Keratinocyte (primary cell): ENCODE results near the gene SLC45A2. TPM values are rescaled to one million over a fixed set of nuclear protein-coding genes. Genes with fewer than 3 reads are reported as not detected.

ENCODE experiments used
- DNase-seq: peaks from one replicate; pipeline ENCODE4 v3.0.0-alpha.2; 2011; ENCODE audit warnings: low read depth, missing footprints, low spot score
- FAIRE-seq: peaks from 2 replicates; lab custom pipeline; 2011; peaks lifted over from hg19 to GRCh38; lab: Jason Lieb, UNC
- H2AFZ ChIP-seq: 2 replicates; pipeline ENCODE4 v1.6.0; 2012; ENCODE audit warnings: low read length, control low read depth, inconsistent platforms; ENCODE audit not compliant: control insufficient read depth
- H3K27ac ChIP-seq: 2 replicates; pipeline ENCODE4 v1.5.1; 2011; ENCODE audit warnings: low read length; ENCODE audit not compliant: control insufficient read depth, insufficient read depth
- H3K27me3 ChIP-seq: 3 replicates; pipeline ENCODE4 v1.6.0; 2011; ENCODE audit warnings: low read length; ENCODE audit not compliant: control insufficient read depth, insufficient read depth; ENCODE audit errors: extremely low read depth
- H3K36me3 ChIP-seq, 2 experiments: 2 replicates in 1 of 2; 3 replicates in 1 of 2; pipeline ENCODE4 v1.5.1; 2011; ENCODE audit warnings: low read length in 2 of 2, mild to moderate bottlenecking in 1 of 2; ENCODE audit not compliant: control insufficient read depth in 2 of 2, insufficient read depth in 2 of 2; ENCODE audit errors: extremely low read depth in 1 of 2
- H3K4me1 ChIP-seq: 3 replicates; pipeline ENCODE4 v1.5.1; 2011; ENCODE audit warnings: low read length; ENCODE audit not compliant: control insufficient read depth, insufficient read depth; ENCODE audit errors: extremely low read depth
- H3K4me2 ChIP-seq: 3 replicates; pipeline ENCODE4 v1.6.0; 2011; ENCODE audit warnings: low read depth, low read length; ENCODE audit not compliant: control insufficient read depth, insufficient read depth; ENCODE audit errors: extremely low read depth
- H3K4me3 ChIP-seq, 3 experiments: fragments of 200-600 bp in 1 of 3; sonication (generic) in 1 of 3; 2 replicates in 2 of 3; 3 replicates in 1 of 3; pipeline ENCODE4 v1.5.1; 2011 to 2016; ENCODE audit warnings: low read length in 3 of 3, mild to moderate bottlenecking in 3 of 3, control low read depth in 2 of 3, inconsistent platforms in 1 of 3, low read depth in 1 of 3, mixed read lengths in 1 of 3, mixed run types in 1 of 3, moderate library complexity in 1 of 3; ENCODE audit not compliant: control insufficient read depth in 2 of 3, insufficient read depth in 2 of 3; ENCODE audit errors: extremely low read depth in 1 of 3
- H3K79me2 ChIP-seq: 2 replicates; pipeline ENCODE4 v1.6.0; 2012; ENCODE audit warnings: low read length; ENCODE audit not compliant: control insufficient read depth, insufficient read depth
- H3K9ac ChIP-seq: 3 replicates; pipeline ENCODE4 v1.6.0; 2011; ENCODE audit warnings: low read length; ENCODE audit not compliant: control insufficient read depth, insufficient read depth; ENCODE audit errors: extremely low read depth
- H3K9me1 ChIP-seq: 3 replicates; pipeline ENCODE4 v1.6.0; 2011; ENCODE audit warnings: low read length; ENCODE audit not compliant: control insufficient read depth, insufficient read depth; ENCODE audit errors: extremely low read depth
- H3K9me3 ChIP-seq: 2 replicates; pipeline ENCODE4 v1.5.1; 2012; ENCODE audit warnings: low read depth, low read length; ENCODE audit not compliant: control insufficient read depth
- H4K20me1 ChIP-seq: 3 replicates; pipeline ENCODE4 v1.6.0; 2011; ENCODE audit warnings: low read length; ENCODE audit not compliant: control insufficient read depth, insufficient read depth; ENCODE audit errors: extremely low read depth
- CTCF ChIP-seq, 3 experiments: IDR thresholded peaks in 1 of 3; conservative IDR thresholded peaks in 1 of 3; optimal IDR thresholded peaks in 1 of 3; 2 replicates in 2 of 3; 3 replicates in 1 of 3; pipeline versions ENCODE3 to v1.5.1; 2011; ENCODE audit warnings: low read length in 3 of 3, mild to moderate bottlenecking in 3 of 3, moderate library complexity in 2 of 3, control low read depth in 1 of 3, inconsistent platforms in 1 of 3; ENCODE audit not compliant: insufficient read depth in 2 of 3; ENCODE audit errors: extremely low read depth in 1 of 3
- EZH2 ChIP-seq: IDR thresholded peaks from one replicate; pipeline ENCODE4 v1.6.1; 2012; ENCODE audit warnings: inconsistent platforms, mild to moderate bottlenecking, low read length, moderate library complexity
- dilution Hi-C: fragments of 300-500 bp; cut with MboI; formaldehyde crosslinking; loops from one replicate; pipeline ENCODE4 v1.7.0; 2020; ENCODE audit warnings: low sequenced_read_pairs; ENCODE audit not compliant: extremely low pct_ligation_motif_present
- polyA plus RNA-seq, 5 experiments: library from polyadenylated mRNA; depleted of rRNA in 3 of 5; stranded (reverse) in 3 of 5; stranded (forward) in 1 of 5; unstranded in 1 of 5; fragments of >200 nt; gene quantifications; 1 replicate in 1 of 5; 2 replicates in 3 of 5; 3 replicates in 1 of 5; pipeline versions ENCODE4 v1.2.1 to v1.2.3, GENCODE V29; 2011 to 2012; ENCODE audit warnings: missing spikeins in 2 of 5, low read depth in 1 of 5, low replicate concordance in 1 of 5

SLC45A2 gene
- polyA plus RNA-seq, 1 donor (not counting 4 experiments of a cell fraction or from before 2014, with no cell fraction given) = 0.04 TPM

- no peak overlapping the region for H3K9ac ChIP-seq
- dilution Hi-C loops = no loop called here
Observed at GRCh38 chr5:33980030-33980429, 4.5 kb downstream of the SLC45A2 start.

GRCh38 chr5:33978306-33978705, 6.2 kb downstream of the SLC45A2 start:
- H3K36me3 ChIP-seq = no peaks in the 10 kb centered on the region
- FAIRE-seq = no peak
- TF ChIP-seq CTCF (optimal IDR thresholded peaks at IDR 0.05 in 1 of 3, IDR thresholded peaks at IDR 0.05 in 1 of 3, conservative IDR thresholded peaks at IDR 0.05 in 1 of 3; ENCODE audit: extremely low read depth in 1 of 3, insufficient read depth in 2 of 3, low read length in 3 of 3) (no peak), EZH2 (no peak)

More at GRCh38 chr5:33980030-33980429, 4.5 kb downstream of the SLC45A2 start:
- no peak for DNase-seq
- FAIRE-seq = no peak
- Histone ChIP-seq H2AFZ (no peak overlapping the region), H4K20me1 (no peaks in the 10 kb centered on the region), H3K9me3 (no peaks in the 10 kb centered on the region), H3K9me1 (no peaks in the 10 kb centered on the region), H3K79me2 (no peaks in the 10 kb centered on the region), H3K27me3 (peaks cover 10% of the 10 kb centered on the region), H3K4me1 (no peaks in the 10 kb centered on the region), H3K4me2 (no peak overlapping the region), H3K36me3 (no peaks in the 10 kb centered on the region), H3K27ac (no peak overlapping the region), H3K4me3 (no peak overlapping the region)
- TF ChIP-seq EZH2 (no peak), CTCF (optimal IDR thresholded peaks at IDR 0.05 in 1 of 3, IDR thresholded peaks at IDR 0.05 in 1 of 3, conservative IDR thresholded peaks at IDR 0.05 in 1 of 3; ENCODE audit: extremely low read depth in 1 of 3, insufficient read depth in 2 of 3, low read length in 3 of 3) (no peak)

More at GRCh38 chr5:33978306-33978705, 6.2 kb downstream of the SLC45A2 start:
- Histone ChIP-seq H3K9ac (no peak overlapping the region), H3K4me2 (no peak overlapping the region), H3K79me2 (no peaks in the 10 kb centered on the region), H3K4me1 (no peaks in the 10 kb centered on the region), H3K9me3 (no peaks in the 10 kb centered on the region), H3K9me1 (no peaks in the 10 kb centered on the region), H3K27ac (no peak overlapping the region), H3K4me3 (no peak overlapping the region), H2AFZ (no peak overlapping the region), H4K20me1 (no peaks in the 10 kb centered on the region), H3K27me3 (peaks cover 11% of the 10 kb centered on the region)
- dilution Hi-C loops = no loop called here
- DNase-seq = no peak
